ENCODE data around the gene SDK1.

Gene SDK1

DNA sequence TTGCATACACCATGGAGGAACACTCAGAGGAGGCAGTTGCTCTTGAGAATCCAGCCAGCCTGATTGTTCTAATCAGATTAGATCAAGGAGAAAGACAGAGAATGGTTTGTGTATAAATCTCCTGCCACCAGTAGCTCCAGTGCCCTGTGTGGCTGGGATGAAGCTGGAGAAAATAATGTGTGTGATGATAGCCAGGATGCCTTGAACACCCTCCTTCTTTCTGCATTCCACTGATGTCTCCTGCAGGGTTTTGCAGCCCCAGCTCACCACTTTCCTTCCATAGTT lies 766.4 kb downstream of the SDK1 start:
- no peak for DNase-seq

DNA sequence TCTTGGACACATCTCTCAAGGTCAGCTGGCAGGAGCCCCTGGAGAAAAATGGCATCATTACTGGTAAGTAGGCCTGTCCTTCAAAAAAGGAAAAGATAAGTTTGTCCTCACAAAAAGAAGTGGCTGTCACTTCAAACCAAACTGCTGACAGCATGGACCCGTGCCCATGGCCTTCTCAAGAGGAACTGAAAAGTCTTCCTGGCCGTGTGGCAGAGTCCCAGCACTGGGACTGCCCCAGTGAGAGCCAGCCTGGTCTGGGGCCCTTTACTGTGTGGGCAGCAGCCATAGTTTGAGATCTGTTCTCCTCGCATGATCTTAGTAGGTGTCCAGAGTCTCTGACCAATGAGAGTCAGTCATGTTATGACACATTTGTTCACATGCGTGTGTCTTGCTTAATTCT lies 766.8 kb downstream of the SDK1 start:
- DNase-seq: no peak

DNA sequence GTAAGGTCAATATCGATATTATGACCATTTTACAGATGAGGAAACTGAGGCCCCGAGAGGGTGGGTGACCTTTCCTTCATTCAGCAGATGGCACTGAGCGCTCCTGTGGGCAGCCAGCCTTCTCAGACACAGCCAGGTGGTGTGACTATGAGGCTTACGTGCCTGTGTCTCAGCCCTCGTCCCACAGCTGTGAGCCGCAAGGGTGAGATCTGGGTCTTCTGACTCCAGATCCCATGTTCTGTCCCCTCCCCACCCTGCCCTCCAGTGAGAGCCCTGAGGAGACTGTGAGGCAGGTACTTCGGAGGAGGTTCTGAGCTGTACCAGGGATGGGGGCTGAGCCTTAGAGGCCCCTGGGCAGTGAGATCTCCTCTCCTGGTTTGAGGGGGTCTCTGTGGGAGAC lies 767.2 kb downstream of the SDK1 start:
- no peak for DNase-seq

DNA sequence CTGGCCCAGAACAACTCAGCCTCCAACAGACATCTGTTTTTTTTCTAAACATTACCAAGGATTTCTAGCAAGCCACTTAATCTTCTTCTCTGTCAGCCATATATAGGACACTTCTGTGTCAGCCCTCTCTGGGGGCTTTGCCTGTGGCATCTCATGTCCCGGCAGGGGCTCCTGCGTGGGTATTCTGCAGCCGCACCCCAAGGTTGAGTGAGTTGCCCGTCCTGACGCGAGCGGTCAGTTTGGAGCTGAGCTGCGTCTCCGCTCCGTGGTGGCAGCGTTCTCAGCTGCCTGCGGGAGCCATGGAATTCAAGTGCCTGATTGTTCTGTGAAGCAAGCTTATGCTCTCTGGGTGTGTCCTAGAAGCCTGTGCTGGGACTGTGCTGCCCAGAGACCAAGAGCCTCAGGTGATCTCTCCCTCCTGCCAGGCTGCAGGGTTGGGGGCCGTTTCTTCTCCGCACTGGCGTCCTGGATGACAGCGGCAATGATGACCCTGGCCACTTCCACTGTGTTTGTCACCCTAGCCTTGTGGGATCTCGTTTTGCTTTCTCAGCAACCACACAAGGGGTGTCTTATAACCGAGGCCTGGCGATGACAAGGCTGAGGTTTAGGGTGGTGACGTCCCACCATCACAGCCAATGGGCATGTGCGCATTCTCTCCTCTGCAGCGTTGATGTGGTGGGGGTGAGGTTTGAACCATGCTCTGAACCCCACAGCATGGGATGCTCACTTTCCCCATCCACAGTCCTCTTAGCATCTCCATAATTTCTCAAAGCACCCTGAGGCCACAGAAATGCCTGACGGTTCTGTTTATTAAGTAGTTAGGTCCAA lies 768.4 kb downstream of the SDK1 start:
- no peak for DNase-seq

DNA sequence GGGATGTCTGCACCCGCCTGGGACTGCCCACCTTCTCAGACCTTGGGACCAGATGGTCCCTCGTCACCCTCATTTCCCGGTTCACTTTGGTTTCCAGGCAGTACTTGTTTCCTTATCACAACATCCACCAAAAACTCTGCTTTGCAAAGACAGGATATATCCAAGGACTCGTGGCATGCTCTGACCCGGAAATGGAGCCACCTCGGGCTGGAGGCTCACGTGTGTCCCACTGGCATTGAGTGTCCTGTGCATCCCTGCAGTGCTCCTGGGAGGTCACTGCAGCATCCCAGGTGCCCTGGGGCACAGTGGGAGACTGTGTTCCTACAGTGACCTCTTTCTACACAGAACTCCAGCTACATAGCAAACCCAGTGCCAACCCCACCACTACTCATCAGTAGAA lies 769.2 kb downstream of the SDK1 start:
- DNase-seq: no peak

DNA sequence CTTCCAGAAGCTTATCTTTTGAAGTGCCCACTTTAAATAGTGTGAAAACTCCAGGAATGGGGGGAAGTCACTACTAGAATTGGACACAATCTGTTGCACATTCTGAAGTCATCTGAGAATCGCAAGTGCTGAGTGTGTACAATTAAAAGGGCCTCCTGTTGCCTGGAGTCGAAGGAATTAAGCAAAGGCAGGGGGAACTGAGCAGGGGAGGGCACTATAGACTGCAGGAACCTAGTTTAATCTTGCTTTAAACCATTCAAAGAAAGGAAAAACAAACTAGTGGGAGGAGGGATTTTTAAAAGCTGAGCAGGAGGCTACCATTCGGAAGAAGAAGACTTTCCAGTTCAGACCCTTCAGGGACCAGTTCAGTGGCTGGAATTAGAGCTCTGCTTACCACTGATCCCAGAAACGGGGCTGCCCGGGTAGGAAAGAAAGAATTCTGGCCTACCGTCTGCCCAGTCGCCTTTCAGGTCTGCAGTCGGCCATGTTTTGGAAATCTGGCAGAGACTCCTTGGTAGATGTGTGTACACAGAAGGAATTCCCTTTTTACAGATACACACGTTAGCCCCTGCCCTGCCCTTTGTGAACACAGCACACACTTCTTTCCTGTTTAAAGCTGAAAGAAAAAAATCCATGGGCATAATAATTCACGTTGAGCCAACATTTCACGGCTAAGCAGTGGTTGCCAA lies 770.5 kb downstream of the SDK1 start:
- DNase-seq: no peak

DNA sequence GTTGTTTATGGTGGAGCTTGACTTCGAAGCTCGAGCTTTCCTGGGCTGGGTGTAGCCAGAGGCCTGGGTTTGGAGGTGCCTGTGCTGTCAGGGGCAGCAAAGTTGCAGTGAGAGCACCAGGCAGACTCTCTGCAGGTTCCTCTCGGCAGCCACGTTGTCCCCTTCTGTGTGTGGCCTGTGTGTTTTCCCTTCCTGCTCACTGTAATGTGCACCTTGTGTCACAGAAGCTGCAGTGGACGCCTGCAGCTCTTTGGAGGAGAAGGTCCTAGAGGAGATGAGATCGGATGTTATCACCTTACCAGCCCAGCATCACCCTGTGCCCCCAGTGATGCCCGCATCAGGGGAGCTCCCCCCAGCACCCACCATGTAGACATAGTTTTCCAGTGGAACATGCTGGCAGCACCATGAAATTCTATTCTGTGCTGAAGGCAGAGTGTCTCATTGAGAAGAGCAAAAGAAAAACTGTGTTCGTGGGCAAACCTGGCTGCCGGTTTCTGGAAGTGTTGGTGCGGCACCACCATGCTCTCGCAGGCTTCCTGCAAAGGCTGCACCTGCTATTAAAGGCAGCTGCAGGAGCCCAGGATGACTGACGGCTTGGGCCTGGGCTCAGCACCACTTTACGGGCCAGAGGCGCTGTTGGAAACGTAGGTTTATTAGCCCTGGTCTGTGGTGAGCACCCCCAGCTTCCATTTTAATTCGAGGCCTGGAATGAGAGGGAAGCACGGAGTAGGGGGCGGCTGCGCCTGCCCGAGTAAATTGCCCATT lies 771.3 kb downstream of the SDK1 start:
- no peak for DNase-seq

DNA sequence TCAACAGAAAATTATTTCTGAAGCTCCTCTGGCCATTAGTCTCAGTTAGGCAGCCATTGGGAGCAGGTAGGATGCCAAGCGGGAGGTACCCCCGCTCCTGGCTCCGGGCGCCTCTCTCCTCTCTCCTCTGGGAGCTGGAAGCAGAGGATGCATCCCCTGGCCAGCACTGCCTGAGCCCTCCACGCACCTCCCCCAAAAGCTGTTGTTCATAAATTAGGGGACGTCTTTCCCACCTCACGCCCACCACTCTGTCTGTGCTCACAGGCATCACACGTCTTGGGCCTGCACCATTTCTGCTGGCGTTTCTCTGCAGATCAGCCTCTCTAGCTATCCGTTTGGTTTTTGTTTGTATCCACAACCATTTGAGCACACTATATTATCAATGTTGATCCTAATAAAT lies 772.0 kb downstream of the SDK1 start:
- no peak for DNase-seq

DNA sequence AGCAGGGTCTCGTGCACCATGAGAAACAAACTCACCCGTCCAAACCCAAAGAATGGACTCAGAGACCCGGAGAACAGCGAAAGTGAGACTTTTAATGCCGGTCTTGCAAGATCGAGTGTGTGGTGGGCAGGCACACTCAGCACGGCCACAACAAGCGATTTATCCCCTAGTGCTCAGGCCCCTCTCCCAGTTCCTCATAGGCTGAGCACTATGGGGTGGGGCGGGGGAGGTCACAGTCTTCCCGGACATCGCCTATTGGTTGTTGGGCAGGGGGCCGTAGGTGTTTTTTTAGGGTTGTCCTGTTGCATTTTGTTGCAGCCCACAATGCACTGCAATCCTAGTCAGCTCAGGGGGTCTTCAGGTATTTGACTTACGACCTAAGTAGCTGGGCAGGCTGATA lies 772.7 kb downstream of the SDK1 start:
- DNase-seq: no peak

DNA sequence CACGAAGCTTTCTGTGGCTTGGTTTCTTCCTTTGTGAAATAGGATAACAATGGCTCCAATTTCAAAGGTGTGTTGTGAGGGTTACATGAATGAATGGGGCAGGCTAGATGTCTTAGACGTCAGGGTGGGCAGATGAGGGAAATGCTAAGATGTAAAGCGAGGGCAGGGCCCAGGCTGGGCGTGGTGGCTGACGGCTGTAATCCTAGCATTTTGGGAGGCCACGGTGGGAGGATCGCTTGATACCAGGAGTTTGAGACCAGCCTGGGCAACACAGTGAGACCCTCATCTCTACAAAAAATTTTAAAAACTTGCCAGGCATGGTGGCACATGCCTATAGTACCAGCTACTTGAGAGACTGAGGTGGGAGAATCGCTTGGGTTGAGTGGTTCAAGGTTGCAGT lies 773.4 kb downstream of the SDK1 start:
- DNase-seq: no peak

DNA sequence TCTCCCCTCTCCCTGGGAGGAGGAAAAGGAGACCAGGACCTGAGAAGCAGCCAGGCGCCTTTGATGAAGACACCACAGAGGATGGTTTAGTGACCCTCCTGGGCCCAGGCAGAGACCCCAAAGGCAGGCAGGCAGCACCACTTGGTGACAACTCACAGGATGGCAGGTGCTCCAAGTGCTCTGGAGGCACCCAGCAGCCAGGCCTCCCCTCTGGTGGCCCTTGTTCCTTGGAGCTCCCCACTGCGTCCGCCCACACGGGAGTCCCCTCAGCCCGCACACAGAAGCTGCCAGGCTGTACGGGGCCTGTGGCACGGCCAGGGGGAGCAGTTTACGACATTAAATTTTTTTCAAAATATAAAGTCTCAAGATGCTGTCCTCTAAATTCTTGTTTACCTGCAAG lies 773.9 kb downstream of the SDK1 start:
- no peak for DNase-seq

DNA sequence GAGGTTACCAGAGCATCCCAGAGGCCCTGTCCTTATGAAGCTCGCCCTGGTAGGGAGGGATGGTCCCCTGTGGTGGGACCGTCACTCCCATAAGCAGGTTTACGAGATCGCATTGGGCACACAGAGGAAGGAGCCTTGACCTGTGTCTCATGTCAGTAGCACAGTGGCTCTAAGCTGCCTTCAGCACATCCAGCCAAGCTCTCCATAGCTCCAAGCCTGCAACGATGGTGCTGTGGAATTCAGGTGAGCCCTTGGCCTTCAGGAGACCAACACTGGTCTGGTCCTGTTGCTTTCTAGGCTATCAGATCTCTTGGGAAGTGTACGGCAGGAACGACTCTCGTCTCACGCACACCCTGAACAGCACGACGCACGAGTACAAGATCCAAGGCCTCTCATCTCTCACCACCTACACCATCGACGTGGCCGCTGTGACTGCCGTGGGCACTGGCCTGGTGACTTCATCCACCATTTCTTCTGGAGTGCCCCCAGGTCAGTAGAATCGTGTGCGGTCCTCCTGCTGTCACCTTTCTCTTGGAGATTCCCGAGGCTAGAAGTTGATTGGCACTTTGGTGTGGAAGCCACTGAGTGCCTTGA lies 775.7 kb downstream of the SDK1 start:
- DNase-seq: no peak

DNA sequence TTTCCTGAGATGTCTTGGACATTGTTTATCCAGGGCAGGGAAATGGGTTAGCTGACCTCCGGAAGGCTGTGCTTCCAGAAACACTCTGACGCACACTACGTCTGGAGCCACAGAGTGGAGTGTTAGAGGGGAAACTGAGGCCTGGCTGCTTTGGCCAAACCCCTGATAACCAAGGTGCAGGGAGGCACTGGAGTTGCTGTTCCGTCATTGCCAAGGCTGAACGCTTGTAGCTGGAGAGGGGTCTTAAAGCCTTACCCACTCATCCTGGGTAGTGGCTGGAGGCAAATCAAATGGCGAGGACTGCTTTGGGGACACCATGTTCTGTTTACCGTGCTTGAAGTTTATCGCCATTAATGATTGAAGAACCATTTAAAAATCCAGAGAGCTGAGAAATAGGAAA lies 776.9 kb downstream of the SDK1 start:
- DNase-seq: no peak

DNA sequence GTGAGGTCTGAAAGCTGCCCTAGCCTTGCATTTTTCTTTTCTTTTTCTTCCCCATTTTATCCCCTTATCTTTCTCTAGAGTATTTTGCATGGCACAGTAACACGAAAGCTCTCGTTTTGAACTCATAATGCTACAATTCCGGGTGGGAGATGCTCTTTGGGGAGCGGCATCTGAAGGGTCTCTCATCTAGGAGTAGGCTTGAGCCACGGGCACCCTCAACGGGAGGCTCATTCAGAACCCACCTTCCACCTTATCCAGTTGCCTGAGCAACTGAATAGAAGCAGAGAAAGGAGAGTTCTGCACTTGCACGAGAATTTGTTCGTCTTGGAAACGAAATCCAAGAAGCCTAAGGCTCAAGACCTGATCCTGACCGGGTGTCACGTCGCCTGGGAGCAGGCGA lies 777.5 kb downstream of the SDK1 start:
- no peak for DNase-seq

DNA sequence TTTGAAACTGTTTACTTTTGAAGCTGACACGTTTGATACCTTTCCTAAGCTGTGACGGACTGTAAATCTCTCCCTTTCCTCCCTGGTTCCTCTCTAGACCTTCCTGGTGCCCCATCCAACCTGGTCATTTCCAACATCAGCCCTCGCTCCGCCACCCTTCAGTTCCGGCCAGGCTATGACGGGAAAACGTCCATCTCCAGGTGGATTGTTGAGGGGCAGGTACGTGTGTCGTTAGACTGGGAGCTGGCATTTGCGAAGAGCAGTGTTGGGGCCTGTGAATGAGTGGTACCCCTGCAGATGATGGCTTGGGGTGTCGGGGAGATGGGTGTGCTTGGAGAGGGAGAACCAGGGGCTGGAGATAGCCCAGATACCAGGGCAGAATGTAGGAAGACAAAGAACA lies 778.3 kb downstream of the SDK1 start:
- DNase-seq: no peak

DNA sequence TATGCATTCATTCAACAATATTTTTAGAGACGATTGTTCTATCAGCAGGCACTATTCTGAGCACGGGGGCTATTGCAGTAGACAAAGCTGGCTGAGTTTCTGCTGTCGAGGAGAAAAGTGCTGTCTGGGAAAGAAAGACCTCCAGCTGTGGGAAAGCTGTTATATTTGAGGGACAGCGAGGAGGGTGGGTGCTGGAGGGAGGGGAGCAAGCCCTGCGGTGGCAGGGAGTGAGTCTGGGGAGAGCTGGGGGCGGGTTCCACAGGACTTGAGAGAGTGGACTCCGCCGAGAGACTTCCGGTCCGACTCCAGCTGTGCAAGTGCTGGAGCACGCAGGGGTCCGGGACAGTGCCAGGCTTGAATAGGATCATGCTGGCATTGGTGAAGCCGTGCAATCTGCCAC lies 778.9 kb downstream of the SDK1 start:
- DNase-seq: no peak

DNA sequence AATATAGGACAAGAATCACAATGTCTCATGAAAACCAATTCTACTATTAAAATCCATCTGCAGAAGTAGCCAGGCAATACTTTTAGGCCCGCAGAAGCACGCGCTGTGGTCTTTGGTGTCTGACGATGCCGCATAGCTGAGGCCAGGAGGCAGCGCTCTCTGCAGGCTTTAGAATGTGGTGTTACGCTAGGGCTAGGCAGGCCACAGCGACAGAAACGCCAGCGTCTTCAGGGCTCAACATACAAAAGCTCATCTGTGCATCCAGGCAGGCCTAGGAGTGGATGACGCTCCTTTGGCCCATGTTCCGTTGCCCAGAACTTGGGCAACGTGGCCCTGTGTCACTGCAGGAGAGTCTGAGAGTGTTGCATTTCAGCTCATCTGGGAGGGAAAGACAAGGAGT lies 779.9 kb downstream of the SDK1 start:
- no peak for DNase-seq

DNA sequence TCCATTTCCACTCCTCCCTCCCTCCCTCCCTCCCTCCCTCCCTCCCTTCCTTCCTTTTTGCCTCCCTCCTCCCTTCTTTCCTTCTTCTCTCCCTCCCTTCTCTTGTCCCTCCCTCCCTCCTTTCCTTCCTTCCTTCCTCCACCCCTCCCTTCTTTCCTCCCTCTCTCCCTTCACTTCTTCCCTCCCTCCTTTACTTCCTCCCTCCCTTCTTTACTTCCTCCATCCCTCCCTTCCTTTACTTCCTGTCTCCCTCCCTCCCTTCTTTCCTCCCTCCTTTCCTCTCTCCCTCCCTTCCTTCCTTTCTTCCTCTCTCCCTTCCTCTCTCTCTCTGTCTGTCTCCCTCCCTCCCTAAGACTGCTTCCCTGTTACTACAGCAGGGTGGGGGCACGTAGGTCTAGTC lies 782.5 kb downstream of the SDK1 start:
- DNase-seq: no peak

DNA sequence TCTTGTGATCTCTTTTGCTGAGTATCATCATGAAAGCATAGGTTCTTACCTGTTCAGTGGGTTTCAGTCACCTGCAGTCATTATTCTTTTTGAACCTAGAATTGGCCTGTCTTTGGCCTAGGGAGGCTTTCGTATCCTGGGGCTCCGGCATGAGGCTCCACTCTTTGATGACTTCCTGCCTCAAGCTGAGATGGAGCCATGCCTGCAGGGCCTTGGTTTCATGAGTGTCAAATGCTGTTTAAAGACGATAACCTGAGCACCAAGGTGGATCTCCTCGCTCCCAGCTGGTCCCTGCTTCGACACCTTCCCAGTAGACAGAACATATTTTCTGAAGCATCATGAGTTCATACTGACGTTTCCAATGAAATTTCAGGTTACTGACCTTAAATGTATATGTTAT lies 783.2 kb downstream of the SDK1 start:
- DNase-seq: no peak

DNA sequence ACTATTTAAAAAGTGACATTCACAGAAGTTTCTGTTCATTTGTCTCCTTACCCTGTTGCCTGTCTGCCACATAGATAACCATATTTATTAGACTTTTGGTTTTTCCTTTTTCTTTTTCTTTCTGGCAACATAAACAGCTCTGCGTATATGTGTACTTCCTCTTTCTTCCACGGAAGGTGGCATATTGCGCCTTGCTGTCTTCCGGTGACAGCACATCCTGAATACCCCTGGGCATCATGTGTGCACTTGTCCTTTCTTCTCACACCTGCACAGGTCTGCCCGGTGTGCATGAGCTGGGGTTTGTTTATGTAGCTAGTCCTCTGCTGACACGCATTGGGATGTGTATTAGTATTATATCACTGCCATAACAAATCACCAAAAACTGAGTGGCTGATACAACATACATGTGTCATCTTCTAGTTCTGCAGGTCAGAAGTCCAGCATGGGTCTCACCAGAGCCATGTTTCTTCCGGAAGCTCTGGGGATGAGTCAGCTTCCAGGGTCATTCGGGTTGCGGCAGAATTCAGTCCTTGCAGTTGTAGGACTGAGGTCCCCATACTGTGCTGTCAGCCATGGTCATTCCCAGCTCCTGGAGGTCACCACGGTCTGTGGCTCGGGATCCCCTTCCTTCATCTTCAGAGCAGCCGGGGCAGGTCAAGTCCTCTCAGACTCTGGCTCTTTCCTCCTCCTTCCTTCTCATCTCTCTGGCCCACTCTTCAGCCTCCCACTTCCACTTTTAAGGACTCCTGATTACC lies 785.1 kb downstream of the SDK1 start:
- no peak for DNase-seq

DNA sequence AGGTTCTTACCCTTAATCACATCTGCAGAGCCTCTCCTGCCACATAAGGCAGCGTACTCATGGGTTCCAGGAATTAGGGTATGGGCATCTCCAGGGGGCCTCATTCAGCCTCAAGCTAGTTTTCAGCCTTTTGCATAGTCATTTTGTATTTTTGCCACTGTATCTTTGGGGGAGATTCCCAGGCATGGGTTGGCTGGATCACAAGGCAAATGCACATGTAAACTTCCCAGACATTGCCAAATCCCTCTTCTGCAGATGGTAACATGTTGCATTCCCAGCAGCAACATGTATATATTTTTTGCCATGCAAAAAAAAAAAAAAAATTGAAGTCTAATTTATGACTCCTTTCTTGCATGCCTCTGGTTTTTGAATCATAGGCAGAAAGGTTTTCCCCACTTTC lies 785.7 kb downstream of the SDK1 start:
- no peak for DNase-seq

DNA sequence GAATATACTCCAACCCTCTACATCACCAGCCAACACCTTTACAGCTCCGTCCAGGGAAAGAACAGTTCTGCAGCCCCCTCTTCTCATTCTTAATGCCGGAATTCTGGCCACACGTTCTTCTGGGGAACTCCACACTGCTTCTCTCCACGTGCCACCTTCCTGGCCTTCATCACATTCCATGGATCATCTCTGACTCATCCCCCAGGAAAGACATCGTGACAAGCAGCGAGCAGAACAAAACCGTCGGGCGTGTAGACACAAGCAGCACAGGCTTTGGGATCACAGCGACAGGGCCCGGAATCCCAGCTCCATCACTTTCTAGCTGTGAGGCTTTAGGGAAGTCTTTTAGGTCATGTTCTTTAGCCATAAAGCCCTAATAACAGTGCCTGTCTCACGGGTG lies 790.7 kb downstream of the SDK1 start:
- DNase-seq: no peak

DNA sequence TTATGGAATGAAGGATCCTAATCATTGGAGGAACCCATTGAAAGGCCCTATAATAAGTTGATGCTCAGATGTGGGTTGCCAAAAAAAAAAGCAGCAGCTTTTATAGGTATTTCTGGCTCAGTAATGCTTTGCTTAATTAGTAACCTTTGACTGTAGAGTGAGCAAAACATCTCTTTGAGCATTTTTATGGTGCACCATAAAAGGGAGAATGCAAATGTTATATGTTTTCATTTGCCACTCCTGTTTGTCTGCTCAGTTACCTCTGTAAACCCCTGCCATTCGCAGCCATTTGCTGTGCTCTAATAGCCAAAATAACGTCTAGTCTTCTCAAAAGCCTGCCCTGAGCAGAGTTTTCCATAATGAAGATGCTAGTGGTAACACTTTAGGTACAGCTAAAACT lies 792.0 kb downstream of the SDK1 start:
- no peak for DNase-seq

Data from T1000 (cell line).